T-helper 17 cell (primary cell): Measurements from ENCODE around the gene KNDC1. TPM values are rescaled to one million over a fixed set of nuclear protein-coding genes. Genes with fewer than 3 reads are reported as not detected.

Source experiments
- ATAC-seq: fragments of 150-1000 bp; cut with Tn5 transposase; 2 replicates; pipeline ENCODE4 v1.10.0; 2021; ENCODE audit warnings: mild to moderate bottlenecking, moderate library complexity
- DNase-seq, 3 donors: peaks; one replicate each; pipeline versions ENCODE4 v3.0.0 to v3.0.0-alpha.2; 2020 to 2021
- H3K9me3 ChIP-seq: one replicate; pipeline ENCODE4 v1.7.0; 2013; ENCODE audit warnings: low read length, mild to moderate bottlenecking; ENCODE audit not compliant: control insufficient read depth, poor library complexity, severe bottlenecking
- H3K27ac Mint-ChIP-seq: one replicate; pipeline ENCODE4 v1.8.0; 2022; ENCODE audit warnings: mild to moderate bottlenecking, moderate library complexity, mixed read lengths
- H3K27me3 Mint-ChIP-seq: one replicate; pipeline ENCODE4 v1.8.0; 2022; ENCODE audit warnings: mixed read lengths
- H3K36me3 Mint-ChIP-seq: one replicate; pipeline ENCODE4 v1.8.0; 2022; ENCODE audit warnings: low read depth, mixed read lengths
- H3K4me1 Mint-ChIP-seq: one replicate; pipeline ENCODE4 v1.8.0; 2022; ENCODE audit warnings: mild to moderate bottlenecking, mixed read lengths
- H3K4me3 Mint-ChIP-seq: one replicate; pipeline ENCODE4 v1.8.0; 2022; ENCODE audit warnings: mild to moderate bottlenecking, moderate library complexity, mixed read lengths
- total RNA-seq, 4 donors: library from RNA in 2 of 4; stranded (reverse) in 2 of 4; gene quantifications; one replicate each; pipeline ENCODE4 v1.2.3 and lab custom pipeline; 2022 to 2026

KNDC1 gene
- total RNA-seq, 2 donors from 2014 or later = 0.42 to 1.1 TPM

DNA sequence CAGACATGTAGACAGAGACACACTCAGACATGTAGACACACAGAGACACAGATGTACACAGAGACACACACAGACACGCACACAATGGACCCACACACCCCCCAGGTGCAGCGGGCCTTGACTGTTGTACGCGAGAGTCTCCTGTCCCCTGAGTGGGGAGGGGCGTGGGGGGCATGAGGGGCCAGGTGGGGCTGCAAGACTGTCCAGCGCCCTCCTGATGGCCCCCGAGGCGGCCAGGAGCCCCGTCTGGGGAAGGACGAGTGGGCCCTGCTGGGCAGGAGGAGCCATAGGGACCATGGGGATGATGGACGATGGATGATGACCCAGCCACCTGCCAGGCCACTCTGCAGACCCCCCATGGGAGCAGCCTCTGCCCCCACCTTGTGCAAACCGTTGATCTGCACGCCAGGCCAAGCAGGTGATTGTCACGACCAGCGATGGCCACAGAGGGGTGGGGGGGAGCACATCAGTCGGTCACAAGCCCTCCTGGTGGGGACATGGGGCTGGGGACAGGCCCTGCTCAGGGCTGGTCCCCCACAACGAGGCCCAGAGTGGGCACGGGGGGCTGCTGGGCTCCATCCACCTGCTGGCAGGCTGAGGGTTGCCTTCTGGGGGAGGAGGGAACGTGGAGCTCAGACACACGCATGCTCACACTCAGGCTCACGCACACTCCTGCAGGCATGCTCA, 89.2 kb downstream of the KNDC1 start:
- Mint-ChIP-seq H3K36me3 (peaks cover 8% of the 10 kb centered on the region), H3K27me3 (peaks cover 10% of the 10 kb centered on the region), H3K4me1 (peaks cover 9% of the 10 kb centered on the region), H3K4me3 (no peak overlapping the region), H3K27ac (no peak overlapping the region)
- no peak for DNase-seq
- ATAC-seq = no peak
- no peaks in the 10 kb centered on the region for H3K9me3 ChIP-seq

GRCh38 chr10:133249975-133250754, 90.1 kb downstream of the KNDC1 start:
- peak overlapping the region; percentile 79 for H3K27ac Mint-ChIP-seq
- H3K4me3 Mint-ChIP-seq = peak overlapping the region; percentile 28

DNA sequence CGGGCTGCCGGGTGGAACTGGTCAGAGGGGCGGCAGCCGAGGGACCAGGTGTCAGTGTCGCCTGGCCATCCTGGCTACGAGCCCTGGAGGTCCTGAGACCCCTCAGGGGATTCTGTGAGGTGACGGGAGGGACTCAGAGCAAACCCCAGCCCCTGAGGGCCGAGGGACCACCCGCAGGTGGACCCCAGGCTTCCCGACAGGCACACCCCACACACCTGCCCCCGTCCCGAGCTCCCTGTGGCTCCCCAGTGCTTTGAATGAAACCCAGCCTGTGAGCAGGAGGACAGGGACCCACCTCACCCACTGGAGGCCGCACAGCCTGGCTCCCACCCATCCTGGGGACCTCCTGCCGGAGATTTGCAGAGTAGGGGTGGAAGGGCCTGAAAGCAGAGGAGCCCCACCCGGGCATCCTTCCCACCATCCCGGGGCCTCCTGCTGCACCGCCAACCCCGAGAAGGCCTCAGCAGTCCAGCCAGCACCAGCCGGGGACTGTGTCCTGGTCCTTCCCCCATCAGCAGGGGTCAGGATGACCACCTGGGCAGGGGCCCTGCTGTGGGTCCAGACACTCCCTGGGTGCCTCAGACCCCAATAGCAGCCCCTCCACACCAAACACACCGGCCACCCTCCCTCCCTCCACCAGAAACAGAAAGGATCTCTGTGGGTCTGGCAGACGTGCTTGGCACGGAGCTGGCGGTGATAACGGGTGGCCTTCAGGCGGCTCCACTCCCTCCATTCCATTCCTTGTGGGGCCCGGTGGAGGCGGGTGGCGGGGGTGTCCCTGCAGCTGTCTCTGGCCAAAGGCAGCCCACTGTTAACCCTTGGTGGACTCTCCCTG, 91.6 kb downstream of the KNDC1 start:
- H3K36me3 Mint-ChIP-seq = peaks cover 10% of the 10 kb centered on the region
- H3K4me3 Mint-ChIP-seq = no peak overlapping the region
- peaks cover 10% of the 10 kb centered on the region for H3K27me3 Mint-ChIP-seq
- no peak for ATAC-seq
- peaks cover 9% of the 10 kb centered on the region for H3K4me1 Mint-ChIP-seq
- H3K9me3 ChIP-seq = no peaks in the 10 kb centered on the region
- H3K27ac Mint-ChIP-seq = no peak overlapping the region
- no peak for DNase-seq

More at GRCh38 chr10:133249975-133250754, 90.1 kb downstream of the KNDC1 start:
- DNase-seq = no peak
- no peaks in the 10 kb centered on the region for H3K9me3 ChIP-seq
- Mint-ChIP-seq H3K4me1 (peaks cover 9% of the 10 kb centered on the region), H3K36me3 (peaks cover 10% of the 10 kb centered on the region), H3K27me3 (peaks cover 10% of the 10 kb centered on the region)
- no peak for ATAC-seq

DNA sequence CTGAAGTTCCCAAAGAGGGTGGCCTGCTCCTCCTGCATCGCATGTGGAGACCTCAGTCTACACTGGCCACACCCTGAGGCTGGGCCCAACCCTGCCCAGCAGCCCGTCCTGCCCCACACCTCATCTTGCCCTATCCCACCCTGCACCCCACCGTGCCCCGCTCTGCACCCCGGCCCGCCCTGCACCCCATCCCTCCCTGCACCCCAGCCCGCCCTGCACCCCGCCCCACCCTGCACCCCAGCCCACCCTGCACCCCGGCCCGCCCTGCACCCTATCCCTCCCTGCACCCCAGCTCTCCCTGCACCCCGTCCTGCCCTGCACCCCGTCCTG, 92.2 kb downstream of the KNDC1 start:
- Mint-ChIP-seq H3K27me3 (peaks cover 10% of the 10 kb centered on the region), H3K36me3 (peaks cover 10% of the 10 kb centered on the region), H3K4me1 (peaks cover 9% of the 10 kb centered on the region), H3K4me3 (no peak overlapping the region), H3K27ac (no peak overlapping the region)
- no peaks in the 10 kb centered on the region for H3K9me3 ChIP-seq
- DNase-seq (no peak), ATAC-seq (no peak)

GRCh38 chr10:133253361-133253955, 93.4 kb downstream of the KNDC1 start:
- no peaks in the 10 kb centered on the region for H3K9me3 ChIP-seq
- no peak for ATAC-seq
- Mint-ChIP-seq H3K4me1 (peaks cover 16% of the 10 kb centered on the region), H3K27me3 (peaks cover 10% of the 10 kb centered on the region), H3K27ac (peak overlapping the region; percentile 19), H3K4me3 (no peak overlapping the region), H3K36me3 (peaks cover 10% of the 10 kb centered on the region)
- DNase-seq = no peak

GRCh38 chr10:133254421-133255120, 94.6 kb downstream of the KNDC1 start:
- DNase-seq = no peak
- H3K4me1 Mint-ChIP-seq = peaks cover 20% of the 10 kb centered on the region
- no peak for ATAC-seq
- no peak overlapping the region for H3K4me3 Mint-ChIP-seq
- H3K36me3 Mint-ChIP-seq = peaks cover 8% of the 10 kb centered on the region
- no peaks in the 10 kb centered on the region for H3K9me3 ChIP-seq
- H3K27me3 Mint-ChIP-seq = peaks cover 10% of the 10 kb centered on the region
- no peak overlapping the region for H3K27ac Mint-ChIP-seq

GRCh38 chr10:133255323-133255722, 95.3 kb downstream of the KNDC1 start:
- ATAC-seq = no peak
- no peaks in the 10 kb centered on the region for H3K9me3 ChIP-seq
- peaks cover 25% of the 10 kb centered on the region for H3K4me1 Mint-ChIP-seq
- no peak overlapping the region for H3K4me3 Mint-ChIP-seq
- no peak overlapping the region for H3K27ac Mint-ChIP-seq
- peaks cover 5% of the 10 kb centered on the region for H3K36me3 Mint-ChIP-seq
- DNase-seq = no peak
- H3K27me3 Mint-ChIP-seq = peaks cover 3% of the 10 kb centered on the region

DNA sequence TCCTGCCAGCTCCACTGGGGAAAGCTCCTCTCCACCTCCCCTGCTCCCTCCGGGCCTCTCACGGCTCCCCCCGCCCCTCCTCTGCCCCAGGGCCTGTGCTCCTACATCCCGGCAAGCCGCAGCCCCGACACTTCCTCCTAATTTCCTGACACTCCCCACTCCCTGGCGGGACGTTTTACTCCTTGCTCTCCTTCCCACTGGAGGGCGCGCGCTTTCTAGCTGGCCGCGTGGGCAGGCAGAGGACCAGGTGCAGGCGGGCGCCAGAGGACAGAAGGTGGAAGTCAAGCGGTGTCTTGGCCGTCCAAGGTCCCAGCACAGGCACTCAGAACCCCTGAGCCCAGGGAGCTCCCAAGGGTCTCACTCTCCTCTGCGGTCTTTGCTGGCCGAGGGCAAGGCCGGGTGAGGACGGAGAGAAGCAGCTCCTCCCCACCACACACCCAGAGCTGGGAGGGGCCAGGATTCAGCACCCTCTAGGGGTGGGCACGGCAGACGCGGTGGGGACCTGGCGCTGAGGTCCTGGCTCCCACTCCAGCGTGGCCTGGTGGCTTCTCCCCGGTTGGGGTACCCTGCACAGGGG, 97.6 kb downstream of the KNDC1 start:
- ATAC-seq (no peak), DNase-seq (no peak)
- no peaks in the 10 kb centered on the region for H3K9me3 ChIP-seq
- Mint-ChIP-seq H3K27me3 (no peaks in the 10 kb centered on the region), H3K4me1 (peaks cover 31% of the 10 kb centered on the region), H3K4me3 (peak overlapping the region; percentile 79), H3K27ac (peak overlapping the region; percentile 91), H3K36me3 (peaks cover 3% of the 10 kb centered on the region)

GRCh38 chr10:133258066-133258817, 98.2 kb downstream of the KNDC1 start:
- H3K27ac Mint-ChIP-seq = peak overlapping the region; percentile 91
- peaks cover 32% of the 10 kb centered on the region for H3K4me1 Mint-ChIP-seq

GRCh38 chr10:133258818-133259601, 99.0 kb downstream of the KNDC1 start:
- H3K36me3 Mint-ChIP-seq = peaks cover 3% of the 10 kb centered on the region
- peaks cover 38% of the 10 kb centered on the region for H3K4me1 Mint-ChIP-seq
- ATAC-seq = peak; percentile 57
- H3K9me3 ChIP-seq = no peaks in the 10 kb centered on the region
- peak; percentile 50 to 81 (median 56) for DNase-seq
- H3K27me3 Mint-ChIP-seq = no peaks in the 10 kb centered on the region
- peak overlapping the region; percentile 80 for H3K4me3 Mint-ChIP-seq
- peak overlapping the region; percentile 91 for H3K27ac Mint-ChIP-seq

More at GRCh38 chr10:133258066-133258817, 98.2 kb downstream of the KNDC1 start:
- DNase-seq (no peak), ATAC-seq (no peak)
- peak overlapping the region; percentile 79 for H3K4me3 Mint-ChIP-seq
- H3K9me3 ChIP-seq = no peaks in the 10 kb centered on the region
- peaks cover 3% of the 10 kb centered on the region for H3K36me3 Mint-ChIP-seq
- no peaks in the 10 kb centered on the region for H3K27me3 Mint-ChIP-seq

GRCh38 chr10:133259602-133259989, 99.6 kb downstream of the KNDC1 start:
- no peak for DNase-seq
- no peaks in the 10 kb centered on the region for H3K9me3 ChIP-seq
- H3K4me3 Mint-ChIP-seq = peak overlapping the region; percentile 80
- H3K36me3 Mint-ChIP-seq = peaks cover 3% of the 10 kb centered on the region
- no peak for ATAC-seq
- H3K27me3 Mint-ChIP-seq = no peaks in the 10 kb centered on the region
- H3K27ac Mint-ChIP-seq = peak overlapping the region; percentile 91
- peaks cover 43% of the 10 kb centered on the region for H3K4me1 Mint-ChIP-seq
